ENCODE measurements around the gene COL9A3. TPM values are rescaled to one million over a fixed set of nuclear protein-coding genes. Genes with fewer than 3 reads are reported as not detected.

Gene COL9A3
- total and polyA plus RNA-seq, 12 donors: 0.45 to 15.2 (median 2.3) TPM

DNA sequence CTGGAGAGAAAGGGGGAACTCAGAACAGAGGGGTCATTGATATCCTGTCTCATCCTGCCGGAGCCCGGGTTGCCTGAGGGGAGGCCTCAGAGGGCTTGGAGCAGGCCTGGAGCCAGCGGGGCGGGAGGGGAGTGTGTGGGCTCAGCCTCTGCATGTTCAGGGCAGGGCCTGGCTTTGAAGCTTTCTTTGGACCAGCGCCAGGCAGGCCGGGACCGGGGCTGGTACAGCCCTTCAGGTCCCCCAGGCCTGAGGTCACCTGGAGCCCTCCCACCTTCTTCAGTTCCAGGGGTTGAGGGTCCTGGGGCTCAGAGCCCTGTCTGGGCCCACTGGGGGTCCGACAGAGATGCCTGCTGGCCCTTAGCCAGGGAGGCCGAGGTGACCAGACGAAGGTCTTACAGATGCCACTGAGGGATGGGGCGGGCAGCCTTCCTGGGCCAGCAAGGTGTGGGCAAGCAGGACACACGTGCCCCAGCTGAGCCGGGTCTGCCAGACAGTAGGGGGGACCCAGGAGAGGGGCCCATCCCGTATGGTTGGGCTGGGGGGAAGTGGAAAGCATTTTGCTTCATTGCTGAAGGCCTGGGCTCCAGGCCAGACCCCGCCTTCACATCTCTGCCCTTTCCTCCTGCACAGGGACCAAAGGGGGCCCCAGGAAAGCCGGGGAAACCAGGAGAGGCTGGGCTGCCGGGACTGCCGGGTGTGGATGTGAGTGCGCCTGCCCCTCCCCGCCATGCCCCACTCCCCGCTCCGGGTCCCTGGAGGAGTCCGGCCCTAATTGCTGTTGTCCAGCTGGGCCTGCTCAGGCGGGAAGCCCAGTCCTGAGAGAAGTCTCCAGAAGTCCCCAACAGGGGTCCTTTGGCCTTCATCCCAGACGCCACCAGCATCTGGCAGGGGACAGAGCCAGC lies 2.0 kb downstream of the COL9A3 start:
- 15 to 19% methylated on average over 25 of the region's 25 CpGs for WGBS, 2 donors
- Histone ChIP-seq H3K36me3 (peaks cover 0 to 5% (median 0%) of the 10 kb centered on the region in 9 donors), H3K4me1 (peaks cover 20 to 58% (median 42%) of the 10 kb centered on the region in 9 donors), H3K9me3 (no peaks in the 10 kb centered on the region), H3K27ac (peak overlapping the region in 8 of 10 donors; percentile 2 to 76 (median 60)), H3K27me3 (peaks cover 20 to 55% (median 37%) of the 10 kb centered on the region in 7 donors), H3K4me3 (peak overlapping the region in 5 of 10 donors; percentile 6 to 48 (median 34))
- TF ChIP-seq, protein P1, sequence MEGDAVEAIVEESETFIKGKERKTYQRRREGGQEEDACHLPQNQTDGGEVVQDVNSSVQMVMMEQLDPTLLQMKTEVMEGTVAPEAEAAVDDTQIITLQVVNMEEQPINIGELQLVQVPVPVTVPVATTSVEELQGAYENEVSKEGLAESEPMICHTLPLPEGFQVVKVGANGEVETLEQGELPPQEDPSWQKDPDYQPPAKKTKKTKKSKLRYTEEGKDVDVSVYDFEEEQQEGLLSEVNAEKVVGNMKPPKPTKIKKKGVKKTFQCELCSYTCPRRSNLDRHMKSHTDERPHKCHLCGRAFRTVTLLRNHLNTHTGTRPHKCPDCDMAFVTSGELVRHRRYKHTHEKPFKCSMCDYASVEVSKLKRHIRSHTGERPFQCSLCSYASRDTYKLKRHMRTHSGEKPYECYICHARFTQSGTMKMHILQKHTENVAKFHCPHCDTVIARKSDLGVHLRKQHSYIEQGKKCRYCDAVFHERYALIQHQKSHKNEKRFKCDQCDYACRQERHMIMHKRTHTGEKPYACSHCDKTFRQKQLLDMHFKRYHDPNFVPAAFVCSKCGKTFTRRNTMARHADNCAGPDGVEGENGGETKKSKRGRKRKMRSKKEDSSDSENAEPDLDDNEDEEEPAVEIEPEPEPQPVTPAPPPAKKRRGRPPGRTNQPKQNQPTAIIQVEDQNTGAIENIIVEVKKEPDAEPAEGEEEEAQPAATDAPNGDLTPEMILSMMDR (IDR thresholded peaks at IDR 0.05): no peak
- ATAC-seq (peak; percentile 42 to 77 (median 58)), DNase-seq (peak; percentile 74 to 82)
- intact Hi-C loops (cut with DNase I): no loop called here

- TF ChIP-seq, protein P1 (IDR thresholded peaks at IDR 0.05): no peak
- peaks cover 20 to 62% (median 45%) of the 10 kb centered on the region in 9 donors for H3K4me1 ChIP-seq
- peak in 7 of 8 donors; percentile 3 to 43 (median 24) for ATAC-seq
- H3K27ac ChIP-seq: peak overlapping the region in 7 of 10 donors; percentile 2 to 76 (median 64)
- no peak for DNase-seq
- H3K27me3 ChIP-seq: peaks cover 20 to 48% (median 37%) of the 10 kb centered on the region in 7 donors
- no peaks in the 10 kb centered on the region for H3K36me3 ChIP-seq
- 54 to 63% methylated on average over 16 of the region's 16 CpGs for WGBS, 2 donors
- H3K4me3 ChIP-seq: peak overlapping the region in 1 of 10 donors; percentile 48
- intact Hi-C loops (cut with DNase I): no loop called here
- H3K9me3 ChIP-seq: no peaks in the 10 kb centered on the region
Observed at GRCh38 chr20:62819494-62820174, 2.8 kb downstream of the COL9A3 start.

GRCh38 chr20:62820208-62820961 lies 3.5 kb downstream of the COL9A3 start:
- Histone ChIP-seq H3K27me3 (peaks cover 20 to 40% (median 30%) of the 10 kb centered on the region in 7 donors), H3K4me1 (peaks cover 20 to 60% (median 43%) of the 10 kb centered on the region in 9 donors), H3K36me3 (no peaks in the 10 kb centered on the region), H3K4me3 (no peak overlapping the region), H3K27ac (peak overlapping the region in 1 of 10 donors; percentile 65), H3K9me3 (no peaks in the 10 kb centered on the region)
- TF ChIP-seq, protein P1 (IDR thresholded peaks at IDR 0.05): no peak
- DNase-seq (no peak), ATAC-seq (no peak)
- WGBS, 2 donors: 80 to 83% methylated on average over 23 of the region's 23 CpGs
- intact Hi-C loops (cut with DNase I): no loop called here

All from heart right ventricle (tissue), 16 donors.